IPS-NIHi7 (cell line): ENCODE data around the gene ARF4.

Experiments
- DNase-seq: peaks from one replicate; pipeline ENCODE4 v3.0.0; 2012; ENCODE audit warnings: mixed read lengths; ENCODE audit errors: extremely low spot score

ARF4 gene

DNA sequence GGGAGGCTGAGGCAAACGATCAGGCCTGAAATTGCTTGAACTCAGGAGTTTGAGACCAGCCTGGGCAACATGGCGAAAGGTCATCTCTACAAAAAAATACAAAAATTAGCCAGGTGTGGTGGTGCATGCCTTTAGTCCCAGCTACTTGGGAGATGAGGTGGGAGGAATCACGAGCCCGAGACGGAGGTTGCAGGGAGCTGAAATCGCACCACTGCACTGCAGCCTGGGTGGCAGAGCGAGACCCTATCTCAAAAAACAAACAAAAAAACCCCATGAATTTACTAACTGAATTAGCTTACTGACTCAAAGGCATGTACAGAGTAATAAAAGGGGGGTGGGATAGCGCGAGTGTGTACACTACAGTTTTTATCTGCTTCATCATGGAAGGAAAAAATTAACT lies 19.3 kb downstream of the ARF4 start:
- DNase-seq = no peak

DNA sequence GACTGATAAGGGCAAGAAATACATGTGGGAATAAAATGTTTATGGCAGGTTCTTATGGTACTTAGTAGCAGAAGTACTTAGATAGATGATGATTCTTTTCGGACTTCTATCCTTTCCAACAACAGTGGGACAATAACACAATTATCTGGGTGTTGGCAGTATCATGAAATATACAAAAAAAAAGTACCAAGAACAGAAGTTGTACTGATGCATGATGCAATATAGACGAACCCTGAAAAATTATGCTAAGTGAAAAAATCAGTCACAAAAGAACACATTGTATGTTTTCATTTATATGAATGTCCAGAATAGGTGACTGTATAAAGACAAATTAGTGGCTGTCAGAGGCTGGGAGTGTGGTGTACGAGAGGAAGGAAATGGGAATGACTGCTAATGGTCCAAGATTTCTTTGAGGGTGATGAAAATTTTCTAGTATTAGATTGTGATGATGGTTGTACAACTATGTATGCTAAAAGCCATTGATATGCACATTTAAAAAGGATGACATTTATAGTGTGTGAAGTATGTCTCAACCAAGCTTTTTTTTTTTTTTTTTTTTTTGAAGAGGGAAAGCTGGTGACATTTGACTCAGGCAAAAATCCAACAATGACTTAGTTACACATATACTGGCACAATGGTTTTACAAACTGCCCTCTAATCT lies 21.0 kb downstream of the ARF4 start:
- no peak for DNase-seq

- no peak for DNase-seq
Observed at GRCh38 chr3:57572096-57572495, 25.0 kb downstream of the ARF4 start.

DNA sequence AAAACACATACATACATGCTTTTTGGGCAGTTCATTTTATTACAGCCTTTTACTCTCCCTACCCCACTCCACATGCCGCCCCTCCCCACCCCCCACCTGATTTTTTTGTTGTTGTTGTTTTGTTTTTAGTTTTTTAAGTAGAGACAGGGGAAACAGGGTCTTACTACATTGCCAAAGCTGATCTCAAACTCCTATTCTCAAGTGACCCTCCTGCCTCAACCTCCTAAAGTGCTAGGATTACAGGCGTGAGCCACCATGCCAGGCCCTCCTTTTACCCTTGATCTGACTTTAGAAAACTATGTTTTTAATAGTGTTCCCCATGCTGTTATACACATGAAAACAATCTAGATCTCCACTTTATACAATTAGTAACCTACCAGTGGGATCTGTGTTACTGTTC lies 26.3 kb downstream of the ARF4 start:
- no peak for DNase-seq

DNA sequence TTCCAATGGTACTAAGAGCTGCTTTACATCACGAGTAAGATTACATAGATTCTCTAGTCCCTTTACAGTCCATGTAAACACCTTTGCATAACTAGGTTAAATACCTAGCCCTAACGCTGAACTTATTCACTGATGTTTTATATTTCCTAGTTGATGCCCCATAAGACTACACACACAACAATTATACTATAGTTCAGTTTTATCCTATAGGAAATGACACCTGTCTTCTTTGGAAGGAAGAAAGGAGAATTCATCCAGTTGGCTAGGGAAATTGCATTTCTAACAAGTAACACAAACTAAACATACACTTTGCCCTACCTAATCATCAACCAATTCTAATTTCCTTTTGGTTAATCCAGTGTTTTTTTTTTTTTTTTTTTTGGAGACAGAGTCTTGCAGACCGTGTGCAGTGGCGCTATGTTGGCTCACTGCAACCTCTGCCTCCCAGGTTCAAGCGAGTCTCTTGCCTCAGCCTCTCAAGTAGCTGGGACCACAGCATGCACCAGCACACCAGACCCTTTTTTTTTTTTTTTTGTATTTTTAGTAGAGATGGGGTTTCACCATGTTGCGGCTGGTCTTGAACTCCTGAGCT lies 27.2 kb downstream of the ARF4 start:
- no peak for DNase-seq

- no peak for DNase-seq
Observed at GRCh38 chr3:57559526-57559925, 37.6 kb downstream of the ARF4 start.

GRCh38 chr3:57557085-57557537 lies 40.0 kb downstream of the ARF4 start:
- DNase-seq = peak; percentile 26

DNA sequence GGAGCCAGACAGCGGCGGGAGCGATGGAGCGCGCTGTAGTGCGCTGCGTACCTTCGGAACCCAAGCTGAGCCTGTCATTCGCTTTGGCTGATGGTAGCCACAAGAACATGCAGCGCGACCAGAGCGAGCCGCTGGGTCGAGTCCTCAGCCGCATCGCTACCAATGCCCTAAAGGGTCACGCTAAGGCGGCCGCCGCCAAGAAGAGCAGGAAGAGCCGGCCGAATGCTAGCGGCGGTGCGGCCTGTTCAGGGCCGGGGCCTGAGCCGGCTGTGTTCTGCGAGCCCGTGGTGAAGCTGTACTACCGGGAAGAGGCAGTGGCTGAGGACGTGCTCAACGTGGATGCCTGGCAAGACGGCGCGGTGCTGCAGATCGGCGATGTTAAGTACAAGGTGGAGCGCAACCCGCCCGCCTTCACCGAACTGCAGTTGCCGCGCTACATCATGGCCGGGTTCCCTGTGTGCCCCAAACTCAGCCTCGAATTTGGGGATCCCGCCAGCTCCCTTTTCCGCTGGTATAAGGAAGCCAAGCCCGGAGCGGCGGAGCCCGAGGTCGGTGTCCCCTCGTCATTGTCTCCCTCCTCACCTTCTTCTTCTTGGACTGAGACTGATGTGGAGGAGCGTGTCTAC lies 40.6 kb downstream of the ARF4 start:
- peak; percentile 26 for DNase-seq

- peak; percentile 88 for DNase-seq
Observed at GRCh38 chr3:57555738-57556458, 41.2 kb downstream of the ARF4 start, which contains the start of gene PDE12. Gene PDE12, plus strand, starts transcription at chr3:57556274. Its CDS starts 106 bp downstream, at chr3:57556380.

DNA sequence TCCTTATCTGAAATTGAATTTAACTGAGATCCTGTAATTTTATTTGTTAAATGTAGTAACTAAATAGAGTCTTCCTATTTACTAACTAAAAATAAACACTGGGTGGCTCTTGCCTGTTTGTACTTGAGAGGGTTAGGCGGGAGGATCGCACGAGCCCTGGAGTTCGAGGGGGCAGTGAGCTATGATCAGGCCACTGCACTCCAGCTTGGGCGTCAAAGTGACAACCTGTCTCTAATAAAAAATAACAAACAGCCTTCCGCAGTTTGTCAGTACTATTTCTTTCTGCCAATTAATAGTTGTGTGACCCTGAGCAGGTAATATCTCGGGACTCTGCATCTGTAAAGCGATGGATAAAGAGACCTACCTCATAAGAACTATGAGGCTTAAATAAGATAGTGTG lies 41.8 kb downstream of the ARF4 start:
- DNase-seq = no peak

DNA sequence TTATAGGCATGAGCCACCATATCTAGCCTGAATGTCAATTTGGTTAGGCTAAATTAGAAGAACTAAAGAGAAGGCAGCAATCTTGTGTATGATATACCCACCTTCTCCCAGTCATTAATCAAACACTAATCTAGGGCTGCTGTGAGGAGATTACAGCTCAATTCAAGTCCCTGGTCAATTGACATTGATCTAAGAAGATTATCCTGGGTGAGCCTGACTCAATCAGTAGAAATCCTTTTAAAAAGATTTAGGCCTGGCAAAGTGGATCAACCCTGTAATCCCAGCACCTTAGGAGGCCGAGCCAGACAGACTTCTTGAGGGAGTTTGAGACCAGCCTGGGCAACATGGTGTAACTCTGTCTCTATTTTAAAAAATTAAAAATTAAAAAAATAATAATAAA lies 50.5 kb downstream of the ARF4 start:
- no peak for DNase-seq

DNA sequence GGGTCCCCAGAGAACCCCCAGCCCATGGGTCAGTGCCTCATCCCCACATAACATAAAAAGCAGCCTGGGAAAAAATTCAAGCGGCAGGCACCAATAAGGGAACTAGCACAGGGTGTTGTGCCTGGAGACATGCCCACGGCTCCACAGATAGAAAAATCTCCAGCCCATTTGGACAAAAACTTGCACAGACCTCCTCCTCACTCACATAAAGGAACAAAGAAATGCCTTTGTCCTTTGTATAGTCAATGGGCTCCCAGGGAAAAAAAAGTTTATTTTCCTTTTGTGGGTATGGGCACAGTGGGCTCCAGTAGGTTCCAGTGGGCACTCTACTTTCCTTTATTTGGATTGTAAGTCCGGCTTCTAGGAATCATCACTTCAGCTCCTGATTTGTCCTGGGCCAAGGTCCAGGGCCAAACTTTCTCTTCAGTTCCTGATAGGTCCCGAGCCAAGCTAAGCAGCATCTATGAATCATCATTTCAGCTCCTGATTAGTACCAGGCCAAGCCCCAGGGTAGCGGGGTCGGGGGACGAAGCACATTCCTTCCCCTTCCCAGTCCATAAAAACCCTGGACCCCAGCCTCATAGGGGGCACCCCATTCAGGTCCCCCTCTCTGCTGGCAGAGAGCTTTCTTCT lies 51.4 kb downstream of the ARF4 start:
- DNase-seq = no peak

GRCh38 chr3:57544181-57545125 lies 52.7 kb downstream of the ARF4 start, which contains the start of gene DNAH12:
Gene DNAH12, minus strand, starts transcription at chr3:57544344. Its CDS starts 1,474 bp downstream, at chr3:57542870.
- peak; percentile 93 for DNase-seq

- no peak for DNase-seq
Observed at GRCh38 chr3:57538465-57538864, 58.7 kb downstream of the ARF4 start.

DNA sequence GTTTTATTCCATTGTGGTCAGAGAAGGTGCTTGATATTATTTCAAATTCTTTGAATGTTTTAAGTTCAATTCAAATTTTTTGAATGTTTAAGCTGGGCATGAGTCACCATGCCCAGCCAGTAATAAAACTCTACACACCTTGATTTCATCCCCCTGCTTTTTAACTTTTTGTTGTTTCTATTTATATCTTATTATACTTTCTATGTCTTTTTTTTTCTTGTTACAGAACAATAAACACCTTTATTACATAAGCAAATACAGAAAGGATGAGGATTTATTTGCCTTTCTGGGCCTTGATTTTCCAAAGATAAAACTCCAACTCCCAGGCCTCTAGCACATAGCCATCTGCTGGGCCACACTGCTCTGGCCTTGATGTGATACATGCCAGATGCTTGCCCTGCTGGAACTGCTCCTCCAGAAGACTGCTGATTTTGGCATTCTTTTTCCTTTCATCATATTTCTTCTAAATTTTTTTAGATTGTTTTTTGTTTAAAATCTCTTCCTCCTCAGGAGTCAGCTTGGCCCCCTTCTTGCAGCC lies 67.0 kb downstream of the ARF4 start:
- no peak for DNase-seq
